Astrocyte of the spinal cord (primary cell): ENCODE results near the gene HTRA1.

Experiments
- DNase-seq: peaks from one replicate; pipeline ENCODE4 v3.0.0; 2011; ENCODE audit warnings: low read depth, low spot score
- H3K4me3 ChIP-seq: 2 replicates; pipeline ENCODE4 v1.5.1; 2011; ENCODE audit warnings: low read depth, mild to moderate bottlenecking, low read length, moderate library complexity
- CTCF ChIP-seq: IDR thresholded peaks from 2 replicates; pipeline ENCODE4 v1.5.1; 2012; ENCODE audit warnings: low read depth, mild to moderate bottlenecking, low read length, inconsistent platforms
- in situ Hi-C: cut with HindIII; loops from 2 replicates; pipeline ENCODE4 v1.10.0; 2017; ENCODE audit warnings: low sequenced_read_pairs

Gene HTRA1

GRCh38 chr10:122468307-122468925 lies 7.1 kb downstream of the HTRA1 start:
- no peak for TF ChIP-seq CTCF
- DNase-seq = no peak
- in situ Hi-C loops = no loop called here
- H3K4me3 ChIP-seq = no peak overlapping the region

GRCh38 chr10:122468926-122469781 lies 7.8 kb downstream of the HTRA1 start:
- TF ChIP-seq CTCF = no peak
- H3K4me3 ChIP-seq = no peak overlapping the region
- in situ Hi-C loops = no loop called here
- DNase-seq = peak; percentile 90

- in situ Hi-C loops = no loop called here
These were observed 8.5 kb downstream of the HTRA1 start for GRCh38 chr10:122469848-122470247.

GRCh38 chr10:122471531-122472177 lies 10.3 kb downstream of the HTRA1 start:
- TF ChIP-seq CTCF = no peak

More at GRCh38 chr10:122469848-122470247, 8.5 kb downstream of the HTRA1 start:
- H3K4me3 ChIP-seq = no peak overlapping the region
- no peak for DNase-seq
- TF ChIP-seq CTCF = no peak

GRCh38 chr10:122473116-122473515 lies 11.8 kb downstream of the HTRA1 start:
- no peak for DNase-seq
- in situ Hi-C loops = no loop called here
- TF ChIP-seq CTCF = no peak
- no peak overlapping the region for H3K4me3 ChIP-seq

More at GRCh38 chr10:122471531-122472177, 10.3 kb downstream of the HTRA1 start:
- DNase-seq = no peak
- H3K4me3 ChIP-seq = no peak overlapping the region
- in situ Hi-C loops = no loop called here

- TF ChIP-seq CTCF = no peak
- no peak overlapping the region for H3K4me3 ChIP-seq
- in situ Hi-C loops = no loop called here
- DNase-seq = no peak
These were observed 12.9 kb downstream of the HTRA1 start for GRCh38 chr10:122474131-122474818.
